ENCODE data around the gene MED12L.

Gene MED12L

GRCh38 chr3:151121016-151121415, 35.6 kb downstream of the MED12L start:
- TF ChIP-seq CSRNP3 (CRISPR knock-in tag; IDR thresholded peaks at IDR 0.05) = no peak
- TF ChIP-seq ZFP30 (CRISPR knock-in tag; IDR thresholded peaks at IDR 0.05) = no peak
- no peak for TF ChIP-seq ZNF8 (CRISPR knock-in tag; IDR thresholded peaks at IDR 0.05)
- TF ChIP-seq OSR1 (CRISPR knock-in tag; IDR thresholded peaks at IDR 0.05) = no peak
- no peak for TF ChIP-seq ESRRG (CRISPR knock-in tag; IDR thresholded peaks at IDR 0.05)
- no peak for TF ChIP-seq ZNF565 (CRISPR knock-in tag; conservative IDR thresholded peaks at IDR 0.05; ENCODE audit: low read depth)
- TF ChIP-seq ARNTL (CRISPR knock-in tag; IDR thresholded peaks at IDR 0.05; ENCODE audit: borderline replicate concordance, low read depth) = no peak
- no peak for TF ChIP-seq ZNF70 (CRISPR knock-in tag; IDR thresholded peaks at IDR 0.05)
- no peak for TF ChIP-seq ISL1 (CRISPR knock-in tag; IDR thresholded peaks at IDR 0.05)
- TF ChIP-seq TOX (CRISPR knock-in tag; IDR thresholded peaks at IDR 0.05; ENCODE audit: borderline replicate concordance) = no peak
- no peak for TF ChIP-seq RARB (CRISPR knock-in tag; IDR thresholded peaks at IDR 0.05)
- TF ChIP-seq SNAI2 (CRISPR knock-in tag; IDR thresholded peaks at IDR 0.05) = no peak
- no peak for TF ChIP-seq TSHZ2 (CRISPR knock-in tag; IDR thresholded peaks at IDR 0.05)
- no peak for TF ChIP-seq TCF4 (CRISPR knock-in tag; IDR thresholded peaks at IDR 0.05; ENCODE audit: borderline replicate concordance)
- TF ChIP-seq POU6F1 (CRISPR knock-in tag; IDR thresholded peaks at IDR 0.05; ENCODE audit: borderline replicate concordance, low read depth) = no peak
- no peak for TF ChIP-seq CSDC2 (CRISPR knock-in tag; IDR thresholded peaks at IDR 0.05)
- TF ChIP-seq ZFP3 (CRISPR knock-in tag; IDR thresholded peaks at IDR 0.05) = no peak
- ATAC-seq = no peak

- no peak for ATAC-seq
- TF ChIP-seq TSHZ2 (CRISPR knock-in tag; IDR thresholded peaks at IDR 0.05) (no peak), BACH2 (CRISPR knock-in tag; IDR thresholded peaks at IDR 0.05; ENCODE audit: borderline replicate concordance) (no peak), TOX (CRISPR knock-in tag; IDR thresholded peaks at IDR 0.05; ENCODE audit: borderline replicate concordance) (no peak), ZNF565 (CRISPR knock-in tag; conservative IDR thresholded peaks at IDR 0.05; ENCODE audit: low read depth) (no peak), ZNF8 (CRISPR knock-in tag; IDR thresholded peaks at IDR 0.05) (no peak)
Observed at GRCh38 chr3:151123827-151124226, 38.4 kb downstream of the MED12L start.

GRCh38 chr3:151124476-151124875, 39.0 kb downstream of the MED12L start:
- ATAC-seq = no peak
- no peak for TF ChIP-seq CREB5 (CRISPR knock-in tag; IDR thresholded peaks at IDR 0.05; ENCODE audit: low read depth)
- TF ChIP-seq OSR1 (CRISPR knock-in tag; IDR thresholded peaks at IDR 0.05) = no peak
- TF ChIP-seq CSDC2 (CRISPR knock-in tag; IDR thresholded peaks at IDR 0.05) = no peak
- TF ChIP-seq ZNF8 (CRISPR knock-in tag; IDR thresholded peaks at IDR 0.05) = no peak
- TF ChIP-seq ZFP3 (CRISPR knock-in tag; IDR thresholded peaks at IDR 0.05) = no peak
- no peak for TF ChIP-seq TCF4 (CRISPR knock-in tag; IDR thresholded peaks at IDR 0.05; ENCODE audit: borderline replicate concordance)
- TF ChIP-seq PPARA (CRISPR knock-in tag; IDR thresholded peaks at IDR 0.05; ENCODE audit: borderline replicate concordance) = no peak
- no peak for TF ChIP-seq POU6F1 (CRISPR knock-in tag; IDR thresholded peaks at IDR 0.05; ENCODE audit: borderline replicate concordance, low read depth)
- TF ChIP-seq CSRNP3 (CRISPR knock-in tag; IDR thresholded peaks at IDR 0.05) = no peak
